Parathyroid adenoma (tissue), 2 donors: ENCODE data around the gene ARL5C.

Experiments
- H2AFZ ChIP-seq: fragments of 300-600 bp; sonication (generic); one replicate; pipeline ENCODE4 v1.7.0; 2017; ENCODE audit warnings: antibody characterized with exemption, mild to moderate bottlenecking
- H3K27ac ChIP-seq: fragments of 300-600 bp; sonication (generic); one replicate; pipeline ENCODE4 v1.7.0; 2017
- H3K27me3 ChIP-seq: fragments of 300-600 bp; sonication (generic); one replicate; pipeline ENCODE4 v1.7.0; 2017; ENCODE audit warnings: low read length; ENCODE audit not compliant: control insufficient read depth, insufficient read depth
- H3K36me3 ChIP-seq: fragments of 300-600 bp; sonication (generic); one replicate; pipeline ENCODE4 v1.7.0; 2017; ENCODE audit warnings: low read length; ENCODE audit not compliant: control insufficient read depth, insufficient read depth
- H3K4me1 ChIP-seq: fragments of 300-600 bp; sonication (generic); one replicate; pipeline ENCODE4 v1.7.0; 2017; ENCODE audit warnings: control low read depth
- H3K4me2 ChIP-seq: fragments of 300-600 bp; sonication (generic); one replicate; pipeline ENCODE4 v1.7.0; 2017; ENCODE audit warnings: low read length
- H3K4me3 ChIP-seq: fragments of 300-600 bp; sonication (generic); one replicate; pipeline ENCODE4 v1.7.0; 2017; ENCODE audit warnings: low read depth, low read length
- H3K79me2 ChIP-seq: fragments of 300-600 bp; sonication (generic); one replicate; pipeline ENCODE4 v1.7.0; 2017; ENCODE audit warnings: control low read depth
- H3K9ac ChIP-seq: fragments of 300-600 bp; sonication (generic); one replicate; pipeline ENCODE4 v1.7.0; 2017; ENCODE audit warnings: mild to moderate bottlenecking
- H3K9me3 ChIP-seq: fragments of 300-600 bp; sonication (generic); one replicate; pipeline ENCODE4 v1.7.0; 2017; ENCODE audit warnings: low read length; ENCODE audit not compliant: control insufficient read depth
- TF ChIP-seq, protein P1 (sequence below): fragments of 300-600 bp; sonication (generic); IDR thresholded peaks from one replicate; pipeline ENCODE4 v1.7.0; 2017; ENCODE audit warnings: antibody characterized with exemption, mild to moderate bottlenecking
- donor health status: primary hyperparathyroidism.

ARL5C gene

DNA sequence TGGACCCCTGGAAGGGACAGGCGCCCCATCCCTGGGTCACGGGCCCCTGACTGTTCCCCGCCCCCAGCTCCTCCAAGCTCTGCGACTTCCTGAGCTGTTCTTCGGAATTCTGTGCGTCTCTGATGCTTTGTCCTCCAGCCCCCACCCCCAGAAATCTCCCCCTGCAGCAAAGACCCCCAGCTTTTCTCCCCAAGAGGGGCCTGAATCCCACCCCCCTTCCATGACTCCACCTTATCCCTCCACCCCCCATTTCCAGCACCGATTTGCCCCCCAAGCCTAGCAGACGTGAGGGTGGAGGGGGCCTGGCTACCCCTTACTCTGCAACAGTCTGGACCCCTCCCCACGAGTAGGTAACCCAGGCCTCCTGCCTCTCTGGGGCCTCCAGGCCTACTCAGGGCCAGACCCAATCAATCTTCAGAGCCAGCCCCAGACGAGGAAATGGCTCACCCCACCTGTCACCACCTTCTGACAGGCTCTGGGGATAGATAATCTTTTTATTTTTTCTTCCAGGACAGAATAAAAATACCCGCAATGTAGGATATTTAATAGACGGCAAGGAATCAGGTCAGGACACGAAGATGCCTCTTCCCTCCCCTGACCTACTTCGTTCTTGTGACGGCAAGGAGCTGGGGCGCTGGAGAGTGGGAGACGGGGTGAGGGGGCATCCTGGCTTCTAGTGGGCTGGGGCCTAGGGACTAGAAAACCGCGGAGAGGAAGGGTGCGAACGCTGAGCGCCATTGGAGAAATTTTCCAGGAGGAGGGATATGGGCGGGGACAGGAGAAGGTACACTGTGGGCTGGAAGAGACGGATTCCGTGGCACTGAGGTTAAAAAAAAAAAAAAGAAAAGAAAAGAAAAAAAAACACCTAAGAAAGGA is 13.8 kb downstream of the ARL5C start:
- no peaks in the 10 kb centered on the region for H3K9me3 ChIP-seq
- no peaks in the 10 kb centered on the region for H3K27me3 ChIP-seq
- peak overlapping the region; percentile 93 for H3K4me3 ChIP-seq
- TF ChIP-seq, protein P1, sequence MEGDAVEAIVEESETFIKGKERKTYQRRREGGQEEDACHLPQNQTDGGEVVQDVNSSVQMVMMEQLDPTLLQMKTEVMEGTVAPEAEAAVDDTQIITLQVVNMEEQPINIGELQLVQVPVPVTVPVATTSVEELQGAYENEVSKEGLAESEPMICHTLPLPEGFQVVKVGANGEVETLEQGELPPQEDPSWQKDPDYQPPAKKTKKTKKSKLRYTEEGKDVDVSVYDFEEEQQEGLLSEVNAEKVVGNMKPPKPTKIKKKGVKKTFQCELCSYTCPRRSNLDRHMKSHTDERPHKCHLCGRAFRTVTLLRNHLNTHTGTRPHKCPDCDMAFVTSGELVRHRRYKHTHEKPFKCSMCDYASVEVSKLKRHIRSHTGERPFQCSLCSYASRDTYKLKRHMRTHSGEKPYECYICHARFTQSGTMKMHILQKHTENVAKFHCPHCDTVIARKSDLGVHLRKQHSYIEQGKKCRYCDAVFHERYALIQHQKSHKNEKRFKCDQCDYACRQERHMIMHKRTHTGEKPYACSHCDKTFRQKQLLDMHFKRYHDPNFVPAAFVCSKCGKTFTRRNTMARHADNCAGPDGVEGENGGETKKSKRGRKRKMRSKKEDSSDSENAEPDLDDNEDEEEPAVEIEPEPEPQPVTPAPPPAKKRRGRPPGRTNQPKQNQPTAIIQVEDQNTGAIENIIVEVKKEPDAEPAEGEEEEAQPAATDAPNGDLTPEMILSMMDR, result no peak
- peak overlapping the region; percentile 85 for H2AFZ ChIP-seq
- H3K79me2 ChIP-seq, result peaks cover 2% of the 10 kb centered on the region
- H3K4me1 ChIP-seq, result peaks cover 8% of the 10 kb centered on the region
- peak overlapping the region; percentile 95 for H3K4me2 ChIP-seq
- peak overlapping the region; percentile 5 for H3K9ac ChIP-seq
- H3K36me3 ChIP-seq, result no peaks in the 10 kb centered on the region
- peak overlapping the region; percentile 88 for H3K27ac ChIP-seq

DNA sequence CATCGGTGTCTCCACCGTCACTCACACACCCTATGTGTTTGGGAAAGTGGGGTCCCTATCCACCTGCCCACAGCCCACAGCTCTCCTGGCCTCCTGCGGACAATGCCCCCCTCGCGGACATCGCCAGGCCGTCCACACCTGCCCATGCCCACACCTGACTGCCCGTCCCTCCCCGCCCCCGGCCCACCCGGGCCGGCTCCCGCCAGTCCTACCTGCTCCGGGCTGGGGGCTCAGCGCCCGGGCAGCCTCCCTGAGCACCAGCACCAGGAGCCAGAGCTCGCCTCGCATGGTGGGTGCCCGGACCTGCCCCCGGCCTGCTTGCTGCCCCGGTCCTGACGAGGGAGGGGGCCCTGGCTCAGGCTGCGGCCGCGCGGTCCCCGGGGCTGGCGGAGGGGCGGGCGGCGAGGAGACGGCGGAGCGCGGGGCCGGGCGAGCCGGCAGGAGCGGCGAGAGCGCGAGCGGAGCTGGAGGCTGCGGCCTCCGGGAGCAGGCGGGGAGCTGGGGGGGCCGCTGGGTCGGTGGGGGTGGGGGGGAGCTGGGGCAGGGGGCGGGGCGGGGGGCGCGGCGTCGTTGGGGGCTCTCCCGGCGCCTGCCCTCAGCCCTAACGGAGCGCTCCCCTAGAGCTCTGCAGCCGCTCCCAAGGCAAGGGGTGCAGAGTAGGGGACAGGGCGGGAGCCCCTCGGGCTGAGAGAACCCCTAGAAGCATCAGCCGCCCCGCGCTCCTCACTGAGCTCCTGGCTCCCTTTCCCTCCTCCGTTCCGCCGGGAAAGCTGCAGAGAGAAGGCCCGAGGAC is 14.6 kb downstream of the ARL5C start, which contains the start of gene PLXDC1:
Gene PLXDC1, minus strand, starts transcription at position 488 of the 793 bp plus-strand sequence. Its CDS starts 200 bp downstream, at position 288.
- Histone ChIP-seq H2AFZ (peak within 1 kb of the TSS; percentile 85), H3K9ac (peak within 1 kb of the TSS; percentile 53), H3K9me3 (no peaks in the 10 kb centered on the region), H3K4me3 (peak within 1 kb of the TSS; percentile 93), H3K4me2 (peak within 1 kb of the TSS; percentile 95), H3K79me2 (peaks cover 2% of the 10 kb centered on the region), H3K27me3 (no peaks in the 10 kb centered on the region), H3K4me1 (peaks cover 8% of the 10 kb centered on the region), H3K36me3 (no peaks in the 10 kb centered on the region), H3K27ac (peak within 1 kb of the TSS; percentile 88)
- TF ChIP-seq, protein P1, result no peak

DNA sequence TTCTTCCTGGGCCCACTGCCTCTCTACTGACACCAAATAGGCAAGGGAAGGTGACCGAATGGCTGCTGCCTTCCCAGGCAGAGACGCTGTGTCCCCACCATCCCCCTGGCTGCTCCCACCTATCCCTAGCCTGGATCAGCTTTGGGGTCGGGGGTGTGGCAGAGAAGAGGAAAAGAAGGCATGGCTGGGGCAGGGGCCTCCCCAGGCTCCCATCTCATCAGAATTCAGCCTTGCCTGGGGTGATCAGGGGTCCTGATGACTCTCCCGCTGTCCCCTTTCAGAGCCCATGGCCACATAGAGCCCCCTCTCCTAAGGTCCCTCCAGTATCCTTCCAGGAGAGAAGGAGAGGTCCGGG is 15.2 kb downstream of the ARL5C start:
- Histone ChIP-seq H3K79me2 (peaks cover 2% of the 10 kb centered on the region), H2AFZ (peak overlapping the region; percentile 80), H3K27ac (no peak overlapping the region), H3K4me1 (peaks cover 8% of the 10 kb centered on the region), H3K36me3 (no peaks in the 10 kb centered on the region), H3K27me3 (no peaks in the 10 kb centered on the region), H3K4me2 (peak overlapping the region; percentile 75), H3K4me3 (peak overlapping the region; percentile 50), H3K9ac (no peak overlapping the region), H3K9me3 (no peaks in the 10 kb centered on the region)
- TF ChIP-seq, protein P1, result no peak

DNA sequence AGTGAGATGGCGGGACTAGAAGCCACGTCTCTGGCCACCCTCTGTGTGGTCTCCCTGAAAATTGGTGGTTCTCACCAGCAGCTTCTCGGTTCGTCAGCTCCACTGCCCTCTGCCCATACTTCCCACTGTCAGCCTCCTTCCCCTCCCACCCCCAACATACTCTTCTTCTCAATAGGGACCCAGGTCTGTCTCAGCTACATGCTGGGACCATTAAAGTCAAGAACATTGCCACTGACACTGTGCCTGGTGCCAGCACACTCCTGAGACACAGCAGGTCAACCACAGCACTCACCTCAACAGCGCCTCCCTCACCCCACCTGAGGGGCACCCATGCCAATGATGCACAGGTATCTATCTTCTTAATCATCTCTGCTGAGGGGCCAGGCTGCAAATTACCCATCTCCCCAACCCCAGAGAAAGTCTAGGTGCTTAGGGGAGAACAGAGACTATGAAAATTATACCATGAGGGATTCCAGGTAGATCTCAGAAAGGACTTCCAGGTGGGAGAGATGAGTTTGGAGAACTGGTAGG is 15.8 kb downstream of the ARL5C start:
- H3K4me2 ChIP-seq, result no peak overlapping the region
- H3K27ac ChIP-seq, result no peak overlapping the region
- TF ChIP-seq, protein P1, result no peak
- peaks cover 2% of the 10 kb centered on the region for H3K79me2 ChIP-seq
- H2AFZ ChIP-seq, result no peak overlapping the region
- no peak overlapping the region for H3K9ac ChIP-seq
- H3K4me1 ChIP-seq, result peaks cover 8% of the 10 kb centered on the region
- H3K4me3 ChIP-seq, result no peak overlapping the region
- H3K9me3 ChIP-seq, result no peaks in the 10 kb centered on the region
- no peaks in the 10 kb centered on the region for H3K36me3 ChIP-seq
- no peaks in the 10 kb centered on the region for H3K27me3 ChIP-seq
